CD4-positive, alpha-beta T cell treated with Interferon gamma for 1 hour (primary cell): ENCODE data around the gene ABCC8.

Experiments
- DNase-seq: peaks from one replicate; pipeline ENCODE4 v3.0.0-alpha.2; 2020

ABCC8 gene

DNA sequence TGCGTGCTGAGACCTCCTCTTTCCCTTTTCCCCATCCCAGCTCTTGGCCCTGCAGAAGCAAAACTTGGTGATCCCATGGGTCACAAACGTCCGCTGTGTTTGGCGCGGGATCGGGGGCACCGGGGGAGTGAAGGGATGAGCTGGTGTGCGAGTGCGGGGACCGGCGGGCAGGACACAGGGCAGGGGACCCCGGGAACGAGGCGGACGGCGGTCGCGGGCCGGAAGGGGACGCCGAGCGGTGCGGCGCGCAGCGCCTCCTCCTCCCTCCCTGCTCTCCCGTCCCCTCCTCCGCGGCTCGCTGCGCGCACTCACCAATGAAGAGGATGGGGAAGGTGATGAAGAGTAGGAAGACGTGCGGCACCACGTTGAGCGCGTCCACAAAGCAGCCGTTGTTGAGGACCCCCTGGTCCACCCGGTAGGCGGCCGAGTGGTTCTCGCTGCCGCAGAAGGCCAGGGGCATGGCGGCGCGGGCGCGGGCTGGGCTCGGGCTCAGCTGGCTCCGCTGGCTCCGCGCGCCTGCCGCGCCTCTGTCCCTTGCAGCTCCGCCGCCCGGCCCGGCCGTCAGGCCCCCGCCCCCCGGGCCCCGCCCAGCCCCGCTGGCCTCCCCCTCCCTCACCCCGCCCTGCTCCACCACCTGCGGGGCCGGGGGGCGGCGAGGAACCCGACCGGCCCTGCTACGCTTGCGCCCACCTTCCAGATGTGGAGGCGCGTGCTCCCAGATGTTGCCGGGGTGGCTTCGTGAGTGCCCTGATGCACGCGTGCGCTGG, at the start of gene ABCC8:
Gene ABCC8, minus strand, starts transcription at position 529 of the 767 bp plus-strand sequence. Its CDS starts 69 bp downstream, at position 460.
- DNase-seq = no peak

GRCh38 chr11:17526326-17526725, 49.7 kb upstream of the ABCC8 start:
- no peak for DNase-seq

DNA sequence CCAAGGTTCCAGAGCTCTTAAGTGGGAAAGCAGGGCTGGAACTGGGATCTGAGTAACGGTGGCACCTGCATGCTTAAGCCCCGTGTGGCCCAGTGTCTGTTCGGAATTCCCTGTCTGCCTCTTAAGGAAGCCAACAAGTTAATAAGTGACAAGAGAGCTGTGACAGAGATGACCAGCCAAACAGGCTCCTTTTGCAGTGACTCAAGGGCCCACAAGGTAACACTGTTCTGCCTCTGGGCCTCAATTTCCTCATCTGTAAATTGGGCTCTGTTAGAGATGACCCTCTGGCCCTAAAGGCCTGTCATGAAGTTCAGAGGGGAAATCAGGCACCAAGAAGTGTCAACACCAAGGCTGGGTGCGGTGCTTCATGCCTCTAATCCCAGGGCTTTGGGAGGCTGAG, 48.9 kb upstream of the ABCC8 start:
- DNase-seq = no peak

- no peak for DNase-seq
Measured at GRCh38 chr11:17524221-17524620, 47.6 kb upstream of the ABCC8 start.

- DNase-seq = no peak
Measured at GRCh38 chr11:17522655-17523054, 46.0 kb upstream of the ABCC8 start.

DNA sequence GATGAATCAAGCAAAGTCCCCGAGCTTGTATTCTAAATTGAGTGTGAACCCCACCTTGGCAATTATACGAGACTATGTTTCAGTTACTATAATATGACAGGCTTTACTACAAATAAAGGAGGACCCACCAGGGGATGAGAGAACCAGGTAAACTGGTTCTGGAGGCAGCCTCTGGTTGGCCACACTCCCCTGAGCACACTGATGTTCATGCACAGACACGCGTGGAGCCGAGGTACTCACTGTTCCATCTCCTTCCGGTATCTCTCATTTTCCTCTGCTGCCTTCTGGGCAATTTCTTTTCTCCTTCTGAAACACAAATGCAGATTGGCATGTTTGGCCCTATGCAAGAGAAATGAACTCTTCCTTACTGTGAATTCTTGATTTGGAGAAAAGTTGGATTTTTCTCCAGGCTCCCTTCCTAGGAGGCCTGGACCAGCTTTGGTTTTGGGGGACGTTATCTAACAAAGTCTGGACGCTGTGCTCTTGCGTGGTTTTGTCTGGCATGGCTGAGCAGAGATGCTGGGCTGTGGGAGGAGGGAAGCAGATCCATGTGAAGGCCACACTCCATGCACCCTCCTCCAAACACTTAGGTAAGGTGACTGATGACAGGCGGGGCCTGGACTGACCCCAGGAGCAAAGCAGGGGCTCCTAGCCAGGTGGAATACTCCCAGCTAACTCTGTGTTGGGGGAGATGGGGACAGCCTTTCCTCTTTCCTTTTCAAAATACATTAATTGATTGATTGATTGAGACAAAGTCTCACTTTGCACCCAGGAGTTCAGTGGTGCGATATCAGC, 44.7 kb upstream of the ABCC8 start:
- DNase-seq = no peak

- no peak for DNase-seq
Measured at GRCh38 chr11:17519061-17519885, 42.6 kb upstream of the ABCC8 start.

GRCh38 chr11:17518366-17518765, 41.7 kb upstream of the ABCC8 start:
- no peak for DNase-seq

DNA sequence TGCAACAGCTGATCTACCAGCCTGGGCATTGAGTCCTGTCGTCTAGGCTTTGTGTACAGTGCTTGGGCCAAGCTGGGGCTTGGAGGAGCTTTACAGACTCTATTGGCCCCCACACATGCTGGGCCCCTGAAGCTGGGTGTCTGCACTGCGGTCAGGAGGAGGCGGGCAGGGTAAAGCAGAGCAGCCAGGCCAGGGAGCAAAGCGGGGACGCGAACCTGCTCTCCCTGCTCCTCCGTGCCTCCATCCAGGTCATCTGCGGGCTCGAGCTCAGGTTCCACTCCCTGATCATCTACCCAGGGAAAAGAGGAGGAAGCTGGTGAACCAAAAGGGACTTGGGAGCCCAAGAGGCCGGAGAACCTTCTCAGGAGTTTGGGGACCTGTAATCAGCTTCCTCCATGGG, 40.5 kb upstream of the ABCC8 start:
- DNase-seq = no peak

- no peak for DNase-seq
Measured at GRCh38 chr11:17516551-17517150, 40.0 kb upstream of the ABCC8 start.

- DNase-seq = no peak
Measured at GRCh38 chr11:17515443-17516176, 39.0 kb upstream of the ABCC8 start.

GRCh38 chr11:17514476-17514875, 37.8 kb upstream of the ABCC8 start:
- DNase-seq = no peak

GRCh38 chr11:17513853-17514252, 37.2 kb upstream of the ABCC8 start:
- no peak for DNase-seq

DNA sequence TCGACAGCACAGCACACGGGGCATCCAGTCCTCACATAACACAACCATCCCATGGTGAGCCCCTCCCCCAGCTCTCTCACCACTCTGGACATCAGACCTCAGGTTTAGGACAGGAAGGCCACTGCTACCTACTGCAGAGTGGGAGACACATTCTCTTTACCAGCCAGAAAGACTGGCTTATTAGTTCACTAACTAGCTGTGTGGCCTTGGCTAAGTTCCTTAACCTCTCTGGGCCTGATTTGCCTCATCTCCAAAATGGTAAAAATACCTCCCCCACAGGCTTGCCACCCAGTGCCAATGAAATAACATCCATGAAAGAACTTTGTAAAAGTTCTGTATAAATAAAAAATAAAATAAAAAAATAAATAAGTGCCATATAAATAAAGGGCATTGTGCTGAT, 35.5 kb upstream of the ABCC8 start:
- no peak for DNase-seq

DNA sequence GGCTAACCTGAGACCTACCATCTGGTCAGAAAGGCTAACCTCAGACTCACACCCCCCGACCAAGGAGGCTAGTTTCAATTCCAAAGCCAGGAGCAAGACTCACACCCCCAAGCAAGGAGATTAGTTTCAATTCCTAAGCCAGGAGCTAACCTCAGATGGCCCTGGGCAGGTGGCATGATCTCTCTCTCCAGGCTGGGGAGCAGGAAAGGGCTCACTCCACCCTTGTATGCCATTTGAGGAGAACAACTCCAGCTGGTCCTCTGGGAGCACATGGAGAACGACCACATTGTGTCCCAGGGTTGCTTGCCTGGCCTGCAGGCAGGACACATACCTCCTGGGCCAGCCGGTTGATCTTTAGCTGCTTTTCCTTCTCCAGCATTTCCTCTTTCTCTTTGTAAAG, 34.9 kb upstream of the ABCC8 start:
- DNase-seq = no peak

DNA sequence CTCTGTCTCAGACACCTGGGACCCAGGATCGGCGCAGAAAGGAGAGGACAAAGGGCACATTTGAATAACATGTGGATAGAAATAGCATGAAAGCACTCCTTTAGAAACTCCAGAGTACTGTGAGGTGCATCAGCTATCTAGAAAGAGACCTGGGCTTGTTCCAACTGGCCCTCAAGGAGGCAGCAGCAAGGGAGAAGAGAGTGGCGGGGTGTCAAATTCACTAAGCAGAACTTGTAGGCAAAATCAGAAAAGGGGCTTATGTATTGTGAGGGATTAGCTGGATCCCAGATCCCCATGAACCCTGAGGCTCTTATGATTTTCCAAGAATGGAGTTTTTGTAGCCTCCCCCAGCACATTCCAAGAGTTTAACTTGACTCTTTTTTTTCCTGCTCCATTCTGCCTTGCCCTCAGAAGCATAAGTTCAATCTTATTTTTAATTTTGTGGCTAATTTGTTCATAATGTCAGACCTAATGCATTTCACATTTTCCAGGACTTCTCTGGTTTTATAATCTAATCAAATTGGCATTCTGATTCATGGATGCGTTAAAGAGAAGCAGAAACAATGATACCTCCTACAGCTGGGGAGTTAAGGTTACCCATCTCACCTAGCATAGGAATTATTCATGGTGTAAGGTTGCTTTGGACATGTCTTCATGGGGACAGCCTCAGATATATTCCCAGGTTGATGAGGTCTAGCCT, 34.0 kb upstream of the ABCC8 start:
- no peak for DNase-seq

- DNase-seq = no peak
Measured at GRCh38 chr11:17508791-17509190, 32.1 kb upstream of the ABCC8 start.

- no peak for DNase-seq
Measured at GRCh38 chr11:17508306-17508705, 31.7 kb upstream of the ABCC8 start.

DNA sequence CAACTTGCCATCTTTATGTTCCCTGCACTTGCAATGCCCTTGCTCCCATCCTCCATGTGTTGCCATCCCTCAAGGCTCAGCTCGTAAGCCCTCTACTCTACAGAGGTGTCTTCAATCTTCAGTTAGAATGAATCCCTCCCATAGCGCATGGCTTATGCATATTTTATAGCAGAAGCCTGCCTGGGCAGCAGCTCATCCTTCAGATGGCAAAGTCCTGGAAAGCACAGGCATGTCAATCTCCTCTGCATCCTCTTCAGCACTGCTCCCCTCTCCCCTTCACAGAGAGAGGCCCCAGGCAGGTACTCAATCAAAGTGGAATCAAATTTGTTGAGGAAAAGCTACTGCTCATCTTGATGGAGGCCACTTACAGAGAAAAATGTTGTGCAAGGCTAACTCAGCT, 31.1 kb upstream of the ABCC8 start:
- no peak for DNase-seq

- no peak for DNase-seq
Measured at GRCh38 chr11:17506942-17507341, 30.3 kb upstream of the ABCC8 start.

GRCh38 chr11:17506314-17506713, 29.7 kb upstream of the ABCC8 start:
- DNase-seq = no peak

DNA sequence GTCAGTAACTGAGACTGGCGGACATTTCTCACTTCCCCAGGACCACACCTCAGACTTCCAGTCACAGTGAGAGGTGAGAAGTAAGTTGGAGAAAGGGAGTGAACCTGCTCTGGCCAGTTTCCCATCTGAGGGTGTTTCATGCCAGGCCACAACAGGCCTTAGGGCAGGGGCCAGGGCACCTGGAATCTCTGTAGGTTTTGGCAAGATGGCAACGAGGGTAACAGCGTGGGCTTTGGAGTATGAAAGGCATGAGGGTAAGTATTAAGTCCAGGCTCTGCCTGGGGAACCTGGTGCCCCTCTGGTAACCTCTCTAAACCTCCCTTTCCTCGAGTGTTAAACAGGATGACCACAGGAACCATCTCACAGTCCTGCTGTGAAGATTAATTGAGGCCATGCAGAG, 28.5 kb upstream of the ABCC8 start:
- DNase-seq = no peak
